SK-N-MC (cell line): Measurements from ENCODE around the gene LRCOL1.

Experiments
- EZH2 ChIP-seq: fragments of 200-600 bp; sonication (generic); IDR thresholded peaks from one replicate; pipeline ENCODE4 v1.6.1; 2017; ENCODE audit warnings: antibody characterized with exemption
- POLR2AphosphoS5 ChIP-seq: IDR thresholded peaks from 2 replicates; pipeline ENCODE4 v1.6.1; 2012; ENCODE audit warnings: mild to moderate bottlenecking, low read depth, low read length, borderline replicate concordance

- TF ChIP-seq POLR2AphosphoS5 (no peak), EZH2 (no peak)
Measured at GRCh38 chr12:132579744-132580143, 30.6 kb downstream of the LRCOL1 start.
